ENCODE results near the gene ALG2.
A peak's percentile ranks its signal among the peaks of the same experiment; 100 is the strongest.
"Not testable (repeated sequence)": the region's sequence is repeated elsewhere in the genome, so short reads cannot be mapped to it uniquely, and the experiment has no call there.

Gene ALG2

DNA sequence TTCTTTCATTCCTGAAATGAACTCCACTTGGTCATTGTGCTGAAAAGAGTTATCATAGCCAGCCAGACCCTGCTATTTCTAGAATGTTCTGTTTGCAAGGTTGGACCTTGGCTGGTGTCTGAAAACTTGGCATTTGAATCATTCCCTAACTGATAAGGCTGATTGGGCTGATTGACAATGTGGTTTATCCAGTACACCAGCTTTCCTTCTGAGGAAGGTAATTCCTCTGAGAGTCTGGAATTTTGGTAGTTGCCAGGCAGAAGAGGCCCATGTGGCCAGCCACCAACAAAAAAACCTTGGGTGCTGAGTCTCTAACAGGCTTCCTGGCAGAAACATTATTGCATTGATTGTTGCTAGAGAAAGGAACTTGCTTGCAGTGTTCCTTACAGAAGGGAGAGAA is 15.6 kb upstream of the ALG2 start:
- no peak for DNase-seq

DNA sequence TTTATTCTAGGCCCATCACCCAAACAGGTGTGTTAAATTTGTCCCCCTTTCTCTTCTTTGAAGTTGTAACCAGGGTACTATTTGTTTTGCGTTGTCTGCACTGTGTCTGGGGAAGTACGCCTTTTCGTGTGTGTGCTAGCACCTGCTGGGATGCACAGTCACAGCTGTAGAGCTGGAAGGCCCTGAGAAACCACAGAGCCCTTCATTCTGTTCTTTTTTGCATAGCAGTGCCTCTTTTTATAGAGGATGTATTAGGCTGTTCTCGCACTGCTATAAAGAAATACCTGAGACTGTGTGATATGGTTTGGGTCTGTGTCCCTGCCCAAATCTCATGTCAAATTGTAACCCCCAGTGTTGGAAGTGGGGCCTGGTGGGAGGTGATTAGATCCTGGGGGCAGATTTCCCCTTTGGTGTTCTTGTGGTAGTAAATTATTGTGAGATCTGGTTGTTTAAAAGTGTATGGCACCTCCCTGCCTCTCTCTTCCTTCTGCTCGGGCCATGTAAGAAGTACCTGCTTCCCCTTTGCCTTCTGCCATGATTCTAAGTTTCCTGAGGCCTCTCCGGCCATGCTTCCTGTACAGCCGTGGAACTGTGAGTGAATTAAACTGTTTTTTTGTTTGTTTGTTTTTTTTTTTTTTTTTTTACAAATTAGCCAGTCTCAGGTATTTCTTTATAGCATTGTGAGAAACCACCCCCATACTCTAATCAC is 14.3 kb upstream of the ALG2 start:
- DNase-seq: no peak

DNA sequence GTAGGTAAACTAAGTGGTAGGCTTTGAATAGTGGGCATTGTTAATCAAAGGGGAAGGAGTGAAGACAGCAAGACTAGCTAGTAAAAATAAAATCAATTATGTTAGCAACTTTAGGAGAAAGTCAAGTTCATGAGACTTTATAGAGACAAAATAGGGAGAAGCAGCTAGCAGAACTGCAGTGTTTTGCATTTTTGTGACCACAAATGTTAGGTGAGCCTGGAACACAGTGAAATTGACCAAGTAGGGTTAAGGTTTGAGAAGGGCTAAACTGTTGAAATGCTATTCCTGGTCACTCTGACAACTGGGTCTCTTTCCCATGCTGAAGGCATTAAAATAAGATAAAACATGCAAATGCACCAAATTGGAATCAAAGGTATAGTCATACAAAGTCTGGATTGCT is 13.3 kb upstream of the ALG2 start:
- DNase-seq: no peak

DNA sequence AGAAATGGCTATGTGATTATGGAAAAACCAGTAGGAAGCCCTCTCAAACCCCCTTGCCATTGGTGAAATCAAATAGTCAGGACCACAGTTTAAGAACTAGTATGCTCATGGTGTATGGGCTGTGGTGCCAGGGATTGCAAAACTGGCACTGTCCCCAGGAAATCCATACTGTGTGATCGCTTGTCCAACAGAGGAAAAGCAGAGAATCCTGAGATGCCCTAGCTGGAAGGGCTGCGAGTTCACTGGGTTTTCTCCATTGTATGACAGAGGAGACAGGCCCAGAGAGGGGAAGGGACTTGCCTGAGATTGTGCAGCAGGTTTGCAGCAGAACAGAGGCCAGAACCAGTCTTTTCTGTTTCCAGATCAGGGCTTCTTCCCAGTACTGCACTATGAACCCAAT is 12.9 kb upstream of the ALG2 start:
- DNase-seq: no peak

GRCh38 chr9:99231711-99232110 is 10.0 kb upstream of the ALG2 start:
- DNase-seq: peak; percentile 29

- DNase-seq: no peak
Measured at GRCh38 chr9:99230206-99230605, 8.5 kb upstream of the ALG2 start.

DNA sequence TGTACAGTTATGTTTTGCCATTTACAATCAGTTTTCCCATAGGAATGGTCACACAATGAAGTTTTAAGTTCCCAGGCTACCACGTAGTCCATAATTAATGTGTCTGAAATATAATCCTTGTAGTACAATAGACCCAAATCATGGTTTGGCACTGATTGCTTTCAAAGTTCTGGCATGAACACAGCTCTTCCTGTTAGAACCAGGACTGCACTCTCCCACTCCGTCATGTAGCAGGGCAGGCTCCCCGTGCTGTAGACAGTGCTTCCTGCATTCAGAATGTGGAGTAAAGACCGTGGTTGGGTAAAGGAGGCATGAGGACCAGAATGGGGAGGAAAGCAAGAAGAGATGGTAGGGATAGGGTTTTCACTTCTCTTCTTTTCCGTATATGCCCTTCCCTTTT is 4.3 kb upstream of the ALG2 start:
- no peak for DNase-seq

DNA sequence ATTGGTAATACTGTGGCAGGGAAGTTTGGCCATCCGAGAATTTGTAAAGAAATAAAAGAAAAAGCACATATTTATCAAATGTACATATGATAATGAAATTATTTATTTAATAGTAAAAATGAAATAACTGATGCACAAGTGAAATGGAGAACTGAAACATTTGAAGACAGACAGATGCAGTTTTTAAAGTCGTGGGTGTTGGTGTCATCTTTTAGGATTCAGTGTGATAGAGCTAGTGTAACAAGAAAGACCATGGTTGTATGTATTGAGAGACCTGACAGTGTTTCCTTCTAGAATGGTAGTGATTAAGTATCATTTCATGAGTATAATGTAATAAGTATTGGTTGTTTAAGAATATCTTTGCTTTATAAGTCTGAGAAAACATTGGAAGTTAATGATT is 2.7 kb upstream of the ALG2 start:
- DNase-seq: no peak

DNA sequence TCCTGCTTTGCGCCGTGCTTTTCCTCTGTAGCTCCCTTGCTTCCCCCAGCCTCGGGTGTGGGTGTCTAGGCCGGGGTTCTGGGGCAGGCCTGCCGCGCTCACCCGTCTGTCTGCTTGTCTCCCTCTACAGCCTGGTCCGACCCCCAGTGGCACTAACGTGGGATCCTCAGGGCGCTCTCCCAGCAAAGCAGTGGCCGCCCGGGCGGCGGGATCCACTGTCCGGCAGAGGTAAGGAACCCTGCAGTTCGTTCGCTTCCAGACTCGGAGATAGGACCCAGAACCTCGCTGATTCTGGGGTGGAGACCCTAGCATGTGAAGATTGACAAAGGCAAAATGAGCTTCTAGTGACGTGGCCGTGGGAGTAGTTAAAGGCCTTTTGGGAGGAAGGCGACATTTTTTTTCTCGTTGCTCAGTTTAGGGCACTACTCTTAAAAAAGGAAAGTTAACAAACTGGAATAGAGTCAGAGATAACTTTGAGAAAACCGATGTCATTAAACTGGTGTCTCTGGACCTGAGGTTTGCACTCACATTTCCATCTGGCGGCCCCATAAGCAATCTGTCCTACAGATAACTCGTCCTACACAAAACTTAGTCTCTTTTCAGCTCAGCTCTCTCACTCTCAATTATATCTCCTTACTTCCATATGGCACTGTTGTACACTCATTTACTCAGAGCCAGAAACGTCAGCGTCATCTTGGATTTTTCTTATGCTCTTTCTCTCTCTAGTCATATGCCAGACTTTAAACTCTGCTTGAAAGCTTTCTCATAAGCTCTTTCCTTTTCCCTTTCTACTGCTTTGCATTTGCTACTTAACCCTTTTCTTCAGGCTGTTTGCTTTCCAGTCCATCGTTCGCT is 901 bp upstream of the ALG2 start:
- DNase-seq: no peak

GRCh38 chr9:99221266-99221620 is 499 bp downstream of the ALG2 start:
- no peak for DNase-seq

GRCh38 chr9:99220011-99220410 is 1.7 kb downstream of the ALG2 start:
- DNase-seq: no peak

GRCh38 chr9:99216073-99216472 is 5.7 kb downstream of the ALG2 start:
- no peak for DNase-seq

DNA sequence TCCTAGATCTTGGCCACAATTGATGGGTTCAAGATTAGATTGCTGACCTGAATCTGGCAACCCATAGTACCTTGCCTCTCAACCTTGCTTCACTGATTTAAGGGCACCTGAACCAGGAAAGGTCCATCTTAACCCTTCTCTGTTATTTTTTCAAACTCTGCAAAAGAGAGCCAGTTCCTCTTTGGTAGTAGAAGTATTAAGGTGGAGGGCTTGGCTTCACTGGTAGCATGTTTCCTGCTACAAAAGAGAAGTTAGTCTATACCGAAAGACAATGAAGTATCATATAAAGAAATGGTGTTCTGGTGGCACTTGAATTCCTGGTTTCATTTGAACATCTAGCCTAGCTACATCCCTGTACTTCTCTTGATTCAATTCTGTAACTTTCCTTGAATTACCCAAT is 8.5 kb downstream of the ALG2 start:
- no peak for DNase-seq

DNA sequence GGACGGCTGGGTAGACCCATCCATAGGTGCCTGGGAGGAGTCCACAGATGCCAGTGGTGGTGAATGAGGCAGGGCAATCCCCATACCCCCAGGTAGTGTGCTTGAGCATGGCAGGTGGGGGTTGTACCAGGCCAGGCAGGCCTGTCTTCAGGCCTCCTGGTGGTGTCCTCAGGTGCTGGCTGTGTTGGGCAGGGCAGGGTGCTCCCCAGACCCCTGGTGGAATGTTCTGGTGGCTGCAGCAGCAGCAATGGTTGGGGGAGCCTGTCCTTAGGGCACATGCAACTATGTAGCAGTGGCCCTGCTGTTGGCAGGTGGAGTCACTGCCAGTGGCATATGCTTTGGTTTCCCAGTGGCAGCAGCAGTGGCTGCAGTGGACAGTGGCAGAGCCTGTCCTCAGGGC is 10.0 kb downstream of the ALG2 start:
- DNase-seq: no peak

- DNase-seq: no peak
Measured at GRCh38 chr9:99210572-99210971, 11.2 kb downstream of the ALG2 start.

- no peak for DNase-seq
Measured at GRCh38 chr9:99201603-99202002, 20.1 kb downstream of the ALG2 start.

- no peak for DNase-seq
Measured at GRCh38 chr9:99199938-99200539, 21.7 kb downstream of the ALG2 start.

DNA sequence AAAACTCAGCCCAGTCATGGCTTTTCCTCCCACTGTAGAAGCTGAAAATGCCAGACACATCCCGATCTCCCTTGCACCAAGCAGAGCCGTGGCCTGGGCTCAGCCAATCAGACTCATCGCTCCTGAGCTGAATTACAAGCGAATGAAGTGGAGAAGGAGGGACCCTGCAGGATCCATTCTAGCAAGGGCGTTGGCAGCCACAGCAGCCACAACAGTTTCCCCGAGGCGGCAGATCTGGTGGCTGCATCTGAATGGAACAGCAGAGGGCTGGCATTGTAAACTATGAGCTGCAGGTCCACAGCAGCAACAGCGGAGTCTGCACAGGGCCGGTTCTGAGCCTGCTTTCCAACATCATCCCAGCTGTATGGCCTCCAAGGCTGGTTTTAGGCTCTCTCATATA is 23.8 kb downstream of the ALG2 start:
- no peak for DNase-seq

GRCh38 chr9:99197124-99197630 is 24.6 kb downstream of the ALG2 start:
- DNase-seq: no peak

GRCh38 chr9:99196484-99196883 is 25.3 kb downstream of the ALG2 start:
- DNase-seq: not testable (repeated sequence)

DNA sequence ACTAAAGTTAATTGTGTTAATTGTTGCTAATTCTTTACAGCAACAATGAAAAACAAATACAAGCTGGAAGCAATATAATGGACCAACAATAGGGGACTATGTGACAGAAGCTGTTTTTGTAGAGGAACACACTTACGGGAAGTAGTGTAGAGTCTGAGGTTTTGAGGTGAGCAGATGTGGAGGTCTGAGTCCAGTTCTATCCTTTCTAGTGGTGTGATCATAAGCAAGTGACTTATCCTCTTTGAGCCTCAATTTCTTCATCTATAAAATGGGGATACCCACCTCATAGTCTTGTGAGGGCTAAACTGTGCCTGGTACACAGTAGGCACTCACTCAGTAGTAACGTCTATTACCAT is 28.3 kb downstream of the ALG2 start:
- no peak for DNase-seq

DNA sequence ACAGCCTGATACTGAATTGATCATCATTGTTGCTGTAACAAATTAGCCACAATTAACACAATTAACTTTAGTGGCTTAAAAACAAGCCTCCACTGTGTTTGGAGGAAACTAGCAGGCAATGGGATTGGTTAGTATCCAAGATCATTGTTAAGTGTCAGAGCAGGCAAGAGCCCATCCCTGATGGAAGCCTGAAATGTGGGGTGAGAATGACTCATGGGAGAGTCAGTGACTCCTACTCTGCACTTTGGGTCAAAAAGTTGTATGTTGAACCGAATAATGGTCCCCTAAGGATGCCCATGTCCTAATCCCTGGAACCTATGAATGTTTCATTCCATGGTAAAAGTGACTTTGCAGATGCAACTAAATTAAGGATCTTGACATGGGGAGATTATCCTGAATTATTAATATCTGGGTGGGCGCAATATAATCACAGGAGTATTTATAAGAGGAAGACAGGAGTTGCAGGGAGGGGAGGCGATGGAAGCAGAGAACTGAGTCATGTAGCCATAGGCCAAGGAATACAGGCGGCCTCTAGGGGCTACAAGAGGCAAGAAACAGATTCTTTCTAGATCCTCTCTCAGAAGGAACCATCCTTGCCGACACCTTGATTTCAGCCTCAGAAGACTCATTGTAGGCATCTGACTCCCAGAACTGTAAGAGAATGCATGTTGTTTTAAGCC is 28.8 kb downstream of the ALG2 start:
- DNase-seq: peak; percentile 28

DNA sequence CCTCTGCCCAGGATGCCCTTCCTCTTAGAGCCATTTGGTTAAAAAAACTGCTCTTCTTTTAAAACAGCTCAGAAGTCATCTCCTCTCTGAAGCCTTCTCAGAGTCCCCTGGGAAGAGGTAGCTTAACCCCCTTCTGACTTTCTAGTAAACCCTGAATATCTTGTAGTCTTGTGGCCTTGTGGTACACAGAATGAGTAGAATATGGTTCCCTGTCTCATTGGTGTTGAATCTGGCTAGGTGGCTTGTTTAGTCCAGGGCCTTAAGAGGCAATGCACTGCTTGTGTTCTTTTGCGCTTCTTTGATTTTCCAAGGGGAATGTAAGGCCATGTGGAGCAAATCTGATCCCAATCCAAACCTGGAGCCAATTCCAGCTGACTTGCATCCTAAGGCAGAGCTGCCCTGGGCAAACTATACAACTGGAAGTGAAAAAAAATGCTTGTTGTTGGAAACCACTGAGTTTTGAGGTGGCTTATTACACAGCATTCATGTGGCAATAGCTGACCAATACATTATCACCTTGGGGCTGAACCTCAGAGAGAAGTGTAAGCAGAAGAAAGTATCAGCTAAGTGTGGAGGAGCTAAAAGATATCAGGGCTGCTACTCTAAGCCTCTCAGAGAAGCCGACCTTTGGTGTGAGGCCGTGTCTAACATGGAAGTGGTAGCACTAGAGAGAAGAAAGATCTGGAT is 31.0 kb downstream of the ALG2 start:
- no peak for DNase-seq

Data from EL (cell line).